Renal cortical epithelial cell (primary cell): ENCODE data around the gene NOLC1. TPM values are rescaled to one million over a fixed set of nuclear protein-coding genes. Genes with fewer than 3 reads are reported as not detected.

Source experiments
- DNase-seq: peaks from one replicate; pipeline ENCODE4 v3.0.0-alpha.2; 2011; ENCODE audit warnings: low read depth
- total RNA-seq: library from RNA; depleted of rRNA; stranded (reverse); fragments of >200 nt; gene quantifications from 2 replicates; pipeline ENCODE4 v1.2.3, GENCODE V29; 2014

NOLC1 gene
- total RNA-seq, 1 donor from 2014 or later: 57.6 TPM

- DNase-seq: no peak
Measured at GRCh38 chr10:102200751-102201640, 48.8 kb downstream of the NOLC1 start.

DNA sequence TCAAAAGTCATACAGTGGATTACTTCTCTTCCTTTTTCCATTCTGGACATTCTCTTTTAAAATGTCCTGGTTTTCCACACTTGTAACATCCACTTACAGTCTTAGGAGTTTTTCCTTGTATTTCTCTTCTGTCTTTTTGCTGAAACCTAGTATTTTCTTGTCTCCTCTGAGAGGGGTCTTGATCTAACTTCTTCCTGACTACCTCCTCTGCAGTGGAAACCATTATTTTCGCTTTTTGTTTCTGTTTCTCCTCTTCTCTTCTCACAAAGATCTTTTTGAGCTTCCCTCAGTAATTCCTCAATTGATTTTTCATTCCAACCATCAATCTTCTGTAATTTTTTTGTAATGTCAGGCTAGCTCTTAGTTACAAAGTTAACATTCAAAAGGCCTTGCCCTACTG, 50.2 kb downstream of the NOLC1 start:
- DNase-seq: no peak

DNA sequence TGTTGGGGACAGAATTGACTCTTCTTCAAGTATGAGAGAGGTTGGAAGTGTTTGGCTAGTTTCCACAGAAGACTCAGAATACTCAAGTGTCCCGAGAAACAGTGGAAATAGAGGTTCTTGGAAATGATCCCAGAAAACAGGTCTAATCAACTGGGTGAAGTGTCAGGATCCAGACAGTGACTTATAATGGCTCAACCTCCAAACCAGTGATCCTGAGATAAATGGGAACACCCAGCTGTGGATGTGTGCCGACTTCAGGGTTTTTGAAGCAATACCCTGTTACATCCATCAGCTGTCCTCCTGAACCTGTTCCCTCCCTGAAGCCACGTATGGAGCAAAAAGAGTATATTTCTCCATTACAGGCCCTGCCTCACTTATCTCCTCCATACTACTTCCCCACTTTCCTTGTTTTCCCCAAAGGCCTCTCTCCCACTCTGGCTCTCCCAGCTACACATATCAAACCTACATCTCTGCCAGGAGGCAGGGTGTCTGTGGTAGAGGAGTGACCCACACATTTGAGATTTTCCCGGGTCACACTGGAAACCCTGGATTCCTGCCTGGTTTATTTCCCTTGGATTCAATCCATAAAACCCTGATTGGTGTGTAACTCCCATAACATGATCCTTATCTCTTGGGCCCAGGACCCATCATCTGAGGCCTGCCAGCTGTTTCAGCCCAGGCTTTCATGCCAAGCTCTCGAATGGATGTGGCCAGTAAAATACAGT, 56.3 kb downstream of the NOLC1 start:
- peak; percentile 26 for DNase-seq

GRCh38 chr10:102211615-102212299, 59.6 kb downstream of the NOLC1 start:
- no peak for DNase-seq

Other genes with a start within 250 kb of the NOLC1 start
- gene ARMH3, start 96.2 kb upstream of the NOLC1 start, total RNA-seq: 5.9 and 18.4 TPM in 2 replicates
- gene HPS6, start 87.0 kb upstream of the NOLC1 start, total RNA-seq: 44.8 and 86.7 TPM in 2 replicates
- gene LDB1, start 32.0 kb upstream of the NOLC1 start, total RNA-seq: 26.7 and 49.5 TPM in 2 replicates
- gene PPRC1, start 19.3 kb upstream of the NOLC1 start, total RNA-seq: 7.8 and 17.4 TPM in 2 replicates
- gene ELOVL3, start 73.9 kb downstream of the NOLC1 start, total RNA-seq: 0.69 and 1.3 TPM in 2 replicates
- 1.7 and 2.2 TPM in 2 replicates for gene PITX3, start 89.1 kb downstream of the NOLC1 start, total RNA-seq
- 22.4 and 90.0 TPM in 2 replicates for gene GBF1, start 93.1 kb downstream of the NOLC1 start, total RNA-seq
- gene NFKB2, start 243.3 kb downstream of the NOLC1 start, total RNA-seq: 52.4 and 57.3 TPM in 2 replicates